ENCODE results near the gene NAA30.

Gene NAA30

GRCh38 chr14:57400556-57401494 is 10.4 kb downstream of the NAA30 start:
- DNase-seq: no peak

- no peak for DNase-seq
These were observed 11.1 kb downstream of the NAA30 start for GRCh38 chr14:57401501-57401900.

- no peak for DNase-seq
These were observed 11.9 kb downstream of the NAA30 start for GRCh38 chr14:57402173-57402852.

GRCh38 chr14:57403521-57403864 is 13.1 kb downstream of the NAA30 start:
- no peak for DNase-seq

- DNase-seq: no peak
These were observed 15.2 kb downstream of the NAA30 start for GRCh38 chr14:57405562-57405961.

- DNase-seq: no peak
These were observed 17.7 kb downstream of the NAA30 start for GRCh38 chr14:57408037-57408436.

GRCh38 chr14:57408634-57409033 is 18.2 kb downstream of the NAA30 start:
- DNase-seq: no peak

GRCh38 chr14:57412341-57412740 is 22.0 kb downstream of the NAA30 start:
- no peak for DNase-seq

- DNase-seq: no peak
These were observed 23.5 kb downstream of the NAA30 start for GRCh38 chr14:57413849-57414248.

- no peak for DNase-seq
These were observed 26.8 kb downstream of the NAA30 start for GRCh38 chr14:57417228-57417627.

GRCh38 chr14:57418999-57419398 is 28.6 kb downstream of the NAA30 start:
- DNase-seq: no peak

GRCh38 chr14:57420033-57420432 is 29.6 kb downstream of the NAA30 start:
- no peak for DNase-seq

- no peak for DNase-seq
These were observed 30.6 kb downstream of the NAA30 start for GRCh38 chr14:57420986-57421385.

GRCh38 chr14:57435923-57436322 is 45.5 kb downstream of the NAA30 start:
- no peak for DNase-seq

- DNase-seq: no peak
These were observed 71.5 kb downstream of the NAA30 start for GRCh38 chr14:57461777-57462320.

- no peak for DNase-seq
These were observed 72.2 kb downstream of the NAA30 start for GRCh38 chr14:57462551-57462950.

- DNase-seq: no peak
These were observed 73.8 kb downstream of the NAA30 start for GRCh38 chr14:57464008-57464730.

Data from activated effector memory CD4-positive, alpha-beta T cell treated with anti-CD3 and anti-CD28 coated beads, Interleukin-2, amount 50 U/mL, for 16 hours (primary cell).